Brain microvascular endothelial cell (primary cell): ENCODE data around the gene ATP2A3.
A peak's percentile ranks its signal among the peaks of the same experiment; 100 is the strongest.

Source experiments
- DNase-seq: peaks from one replicate; pipeline ENCODE4 v3.0.0-alpha.2; 2020
- H3K27ac ChIP-seq: fragments of 250-450 bp; sonication (Bioruptor Pico); 2 replicates; pipeline ENCODE4 v1.5.1; 2020; ENCODE audit warnings: mild to moderate bottlenecking, moderate library complexity
- H3K27me3 ChIP-seq: fragments of 250-450 bp; sonication (Bioruptor Pico); replicated peaks from 2 replicates; pipeline ENCODE4 v1.5.1; 2020; ENCODE audit warnings: mild to moderate bottlenecking
- H3K36me3 ChIP-seq: fragments of 250-450 bp; sonication (Bioruptor Pico); replicated peaks from 2 replicates; pipeline ENCODE4 v1.5.1; 2020; ENCODE audit warnings: mild to moderate bottlenecking
- H3K4me3 ChIP-seq: 2 replicates; pipeline ENCODE4 v1.5.1; 2011; ENCODE audit warnings: low read depth, mild to moderate bottlenecking, control low read depth, low read length, moderate library complexity
- CTCF ChIP-seq: IDR thresholded peaks from 2 replicates; pipeline ENCODE4 v1.5.1; 2011; ENCODE audit warnings: low read depth, mild to moderate bottlenecking, moderate library complexity, low read length, control low read depth, inconsistent platforms; ENCODE audit errors: missing control alignments
- in situ Hi-C: cut with HindIII; loops from 2 replicates; pipeline ENCODE4 v1.10.0; 2017; ENCODE audit warnings: low sequenced_read_pairs, low pct_ligation_motif_present

Gene ATP2A3

DNA sequence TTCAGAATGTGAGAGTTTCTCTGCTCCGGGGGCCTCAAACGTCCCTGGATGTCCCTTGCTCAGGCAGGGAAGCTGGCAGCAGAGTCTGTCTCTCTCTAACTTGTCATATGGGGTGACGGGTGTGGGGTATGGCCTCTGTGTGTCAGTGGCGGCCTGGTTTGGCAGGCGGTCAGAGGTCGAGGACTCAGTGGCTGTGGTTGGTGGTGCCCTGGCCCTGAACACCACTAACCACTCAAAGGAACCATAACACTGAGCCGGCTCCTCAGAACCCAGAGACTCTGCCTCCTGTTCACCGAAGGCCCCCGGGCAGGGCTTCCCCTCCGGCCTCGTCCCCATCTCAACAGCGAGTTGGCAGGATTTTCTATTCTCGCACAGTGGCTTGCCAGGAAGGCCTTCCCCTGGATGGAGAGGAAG, 48.6 kb downstream of the ATP2A3 start:
- TF ChIP-seq CTCF: no peak
- in situ Hi-C loops: no loop called here
- H3K27me3 ChIP-seq: no peaks in the 10 kb centered on the region
- no peak overlapping the region for H3K27ac ChIP-seq
- no peak overlapping the region for H3K4me3 ChIP-seq
- DNase-seq: no peak
- H3K36me3 ChIP-seq: no peaks in the 10 kb centered on the region

DNA sequence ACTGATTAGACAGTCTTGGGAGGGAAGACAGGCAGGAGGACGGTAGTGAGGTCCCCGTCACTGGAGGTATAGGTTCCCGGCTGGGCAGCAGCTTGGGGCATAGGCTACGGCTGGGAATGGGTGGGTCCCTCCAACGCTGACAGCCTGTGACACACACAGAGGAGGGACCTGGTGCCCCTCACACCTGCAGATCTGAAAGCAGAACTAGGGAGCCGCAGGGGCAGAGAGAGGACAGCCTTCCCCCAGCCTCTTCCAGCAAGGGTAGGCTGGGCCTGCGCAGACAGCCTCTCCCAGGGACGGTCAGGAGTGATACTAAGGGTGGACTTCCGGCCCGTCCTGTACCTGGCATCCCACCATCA, 49.9 kb downstream of the ATP2A3 start:
- in situ Hi-C loops: no loop called here
- no peak for TF ChIP-seq CTCF
- no peak for DNase-seq
- no peaks in the 10 kb centered on the region for H3K27me3 ChIP-seq
- no peak overlapping the region for H3K4me3 ChIP-seq
- H3K27ac ChIP-seq: no peak overlapping the region
- no peaks in the 10 kb centered on the region for H3K36me3 ChIP-seq

DNA sequence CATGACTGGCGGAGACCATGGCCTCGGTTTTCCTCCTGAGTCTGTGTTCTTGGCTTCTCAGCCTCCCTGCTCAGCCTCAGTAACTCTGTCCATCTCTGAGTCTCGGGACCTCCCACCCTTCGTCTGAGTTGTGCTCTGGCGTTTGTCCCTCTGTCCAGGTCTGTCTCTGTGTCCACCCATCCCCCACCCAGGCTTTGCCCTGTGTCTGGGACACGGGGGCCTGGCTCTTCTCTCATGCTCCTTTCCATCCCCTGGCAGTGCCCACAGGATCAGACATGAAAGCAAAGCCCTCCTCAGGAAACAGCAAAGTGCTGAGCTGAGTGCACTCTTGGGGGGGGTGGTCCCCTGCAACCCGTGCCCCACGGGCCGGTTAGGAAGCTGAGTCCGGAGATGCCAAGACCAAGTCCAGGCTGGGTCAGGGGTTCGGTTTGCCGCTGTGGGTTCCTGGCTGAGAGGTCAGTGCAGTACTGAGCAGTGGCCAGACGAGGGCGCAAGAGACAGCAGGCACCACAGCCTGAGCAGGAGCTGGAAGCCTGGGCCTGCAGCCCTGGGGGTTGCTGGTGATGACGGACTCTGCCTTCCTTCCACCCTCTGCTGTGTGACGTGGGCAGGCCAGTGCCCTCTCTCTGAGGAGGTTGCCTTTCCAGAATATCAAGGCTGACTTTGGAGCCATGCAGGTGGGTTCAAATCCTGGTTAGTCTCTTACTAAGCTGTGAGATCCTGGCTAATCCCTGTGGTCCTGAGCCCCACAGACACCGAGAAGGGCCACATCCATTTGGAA, 50.5 kb downstream of the ATP2A3 start:
- in situ Hi-C loops: no loop called here
- DNase-seq: peak; percentile 76
- H3K36me3 ChIP-seq: no peaks in the 10 kb centered on the region
- no peak overlapping the region for H3K27ac ChIP-seq
- TF ChIP-seq CTCF: peak; percentile 99
- no peak overlapping the region for H3K4me3 ChIP-seq
- H3K27me3 ChIP-seq: no peaks in the 10 kb centered on the region

GRCh38 chr17:3912827-3913226, 51.4 kb downstream of the ATP2A3 start:
- H3K27me3 ChIP-seq: no peaks in the 10 kb centered on the region
- in situ Hi-C loops: no loop called here
- H3K27ac ChIP-seq: no peak overlapping the region
- H3K4me3 ChIP-seq: no peak overlapping the region
- no peaks in the 10 kb centered on the region for H3K36me3 ChIP-seq
- TF ChIP-seq CTCF: no peak
- DNase-seq: no peak

DNA sequence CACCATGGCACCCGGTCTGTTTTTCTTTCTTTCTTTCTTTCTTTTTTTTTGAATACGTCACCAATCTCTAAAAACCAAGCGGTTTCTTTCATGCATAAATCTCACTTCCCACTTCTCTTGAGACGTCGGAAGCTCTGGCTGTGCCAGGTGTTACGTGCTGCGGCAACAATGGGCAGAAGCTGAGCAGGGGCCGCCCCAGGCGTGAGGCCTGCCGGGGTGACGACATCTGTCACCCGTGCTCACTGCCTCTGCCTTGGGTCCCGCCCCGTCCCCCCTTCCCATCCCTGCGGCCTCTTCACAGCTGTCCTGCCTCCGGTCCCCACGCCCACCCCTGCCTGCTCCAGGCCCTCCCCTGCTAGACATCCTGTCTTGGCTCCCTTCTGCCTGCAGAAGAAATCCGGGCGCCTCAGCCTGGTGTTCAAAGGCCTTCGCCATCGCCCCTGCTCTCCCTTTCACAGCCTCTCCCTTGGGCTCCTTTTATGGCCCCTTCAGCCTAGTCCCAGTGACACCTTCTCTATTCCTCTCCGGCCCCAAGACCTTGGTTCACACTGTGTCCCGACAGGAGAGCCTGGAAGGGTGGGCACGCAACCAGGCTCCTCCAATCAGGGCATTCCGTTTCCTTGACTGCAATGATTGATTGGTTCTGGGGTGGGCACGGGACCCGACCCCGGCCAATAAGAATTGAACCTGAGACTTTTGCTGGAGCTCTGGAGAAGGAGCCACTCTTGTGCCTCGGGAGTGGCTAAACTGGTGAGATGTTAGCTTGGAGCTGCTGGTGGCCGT, 52.8 kb downstream of the ATP2A3 start:
- no peak for TF ChIP-seq CTCF
- Histone ChIP-seq H3K4me3 (no peak overlapping the region), H3K27ac (no peak overlapping the region), H3K36me3 (no peaks in the 10 kb centered on the region), H3K27me3 (no peaks in the 10 kb centered on the region)
- in situ Hi-C loops: no loop called here
- no peak for DNase-seq
